H9 (cell line): ENCODE results near the gene C10orf143. TPM values are rescaled to one million over a fixed set of nuclear protein-coding genes. Genes with fewer than 3 reads are reported as not detected.

Experiments
- DNase-seq: peaks from one replicate; pipeline ENCODE4 v3.0.0-alpha.2; 2017
- H2AFZ ChIP-seq: one replicate; pipeline ENCODE4 v1.6.1; 2013; ENCODE audit warnings: mild to moderate bottlenecking, low read length, control low read depth, moderate library complexity
- H2AK5ac ChIP-seq: 2 replicates; pipeline ENCODE4 v1.6.1; 2013; ENCODE audit warnings: low read length, control low read depth, mixed read lengths; ENCODE audit not compliant: insufficient read length
- H2BK120ac ChIP-seq: one replicate; pipeline ENCODE4 v1.6.1; 2013; ENCODE audit warnings: low read depth, mild to moderate bottlenecking, low read length, control low read depth, inconsistent platforms; ENCODE audit not compliant: poor library complexity, severe bottlenecking
- H2BK12ac ChIP-seq: 2 replicates; pipeline ENCODE4 v1.6.1; 2013; ENCODE audit warnings: low read length, control low read depth, mixed read lengths, low read depth; ENCODE audit not compliant: insufficient read length
- H2BK15ac ChIP-seq: 2 replicates; pipeline ENCODE4 v1.6.1; 2013; ENCODE audit warnings: low read depth, low read length, control low read depth
- H2BK20ac ChIP-seq: one replicate; pipeline ENCODE4 v1.6.1; 2013; ENCODE audit warnings: low read depth, mild to moderate bottlenecking, low read length, control low read depth, inconsistent platforms; ENCODE audit not compliant: poor library complexity, severe bottlenecking
- H2BK5ac ChIP-seq: 2 replicates; pipeline ENCODE4 v1.6.1; 2013; ENCODE audit warnings: low read length, control low read depth, mixed read lengths; ENCODE audit not compliant: insufficient read length
- H3K14ac ChIP-seq: 2 replicates; pipeline ENCODE4 v1.6.1; 2013; ENCODE audit warnings: low read length, control low read depth; ENCODE audit not compliant: insufficient read depth
- H3K18ac ChIP-seq: 2 replicates; pipeline ENCODE4 v1.6.1; 2013; ENCODE audit warnings: low read depth, mild to moderate bottlenecking, mixed read lengths, low read length, control low read depth; ENCODE audit not compliant: insufficient read length
- H3K23ac ChIP-seq: 2 replicates; pipeline ENCODE4 v1.6.1; 2013; ENCODE audit warnings: low read length, control low read depth, mixed read lengths, low read depth; ENCODE audit not compliant: insufficient read length
- H3K23me2 ChIP-seq: 2 replicates; pipeline ENCODE4 v1.6.1; 2013; ENCODE audit warnings: low read depth, mild to moderate bottlenecking, mixed read lengths, low read length, control low read depth; ENCODE audit not compliant: insufficient read length, poor library complexity, severe bottlenecking
- H3K27ac ChIP-seq: 2 replicates; pipeline ENCODE4 v1.5.1; 2013; ENCODE audit warnings: low read length, control low read depth, mixed read lengths, low read depth; ENCODE audit not compliant: insufficient read length
- H3K27me3 ChIP-seq: 2 replicates; pipeline ENCODE4 v1.6.1; 2013; ENCODE audit warnings: low read length, control low read depth, inconsistent platforms; ENCODE audit not compliant: insufficient read depth
- H3K4ac ChIP-seq: 2 replicates; pipeline ENCODE4 v1.6.1; 2013; ENCODE audit warnings: low read depth, mild to moderate bottlenecking, control low read depth, inconsistent platforms, low read length, moderate library complexity
- H3K4me1 ChIP-seq: 2 replicates; pipeline ENCODE4 v1.6.1; 2013; ENCODE audit warnings: low read length, control low read depth, inconsistent platforms; ENCODE audit not compliant: insufficient read depth
- H3K4me2 ChIP-seq: 2 replicates; pipeline ENCODE4 v1.6.1; 2013; ENCODE audit warnings: low read length, control low read depth, mixed read lengths; ENCODE audit not compliant: insufficient read length, insufficient read depth
- H3K56ac ChIP-seq: 2 replicates; pipeline ENCODE4 v1.6.1; 2013; ENCODE audit warnings: low read depth, mild to moderate bottlenecking, mixed read lengths, low read length, control low read depth; ENCODE audit not compliant: insufficient read length
- H3K79me1 ChIP-seq: 2 replicates; pipeline ENCODE4 v1.6.1; 2013; ENCODE audit warnings: low read depth, mild to moderate bottlenecking, moderate library complexity, low read length, control low read depth, inconsistent platforms; ENCODE audit not compliant: insufficient read depth, poor library complexity, severe bottlenecking
- H3K79me2 ChIP-seq: 2 replicates; pipeline ENCODE4 v1.6.1; 2013; ENCODE audit warnings: low read length, control low read depth, inconsistent platforms; ENCODE audit not compliant: insufficient read depth
- H3K9ac ChIP-seq: 2 replicates; pipeline ENCODE4 v1.6.1; 2013; ENCODE audit warnings: low read length, control low read depth, mixed read lengths; ENCODE audit not compliant: insufficient read length; ENCODE audit errors: extremely low read depth
- H3K9me3 ChIP-seq: one replicate; pipeline ENCODE4 v1.6.1; 2013; ENCODE audit warnings: low read depth, low read length, inconsistent platforms; ENCODE audit not compliant: control insufficient read depth
- H3T11ph ChIP-seq: one replicate; pipeline ENCODE4 v1.6.1; 2013; ENCODE audit warnings: mild to moderate bottlenecking, low read length, control low read depth, inconsistent platforms
- H4K20me1 ChIP-seq: one replicate; pipeline ENCODE4 v1.6.1; 2013; ENCODE audit not compliant: control insufficient read depth, insufficient read length, insufficient read depth
- H4K5ac ChIP-seq: 2 replicates; pipeline ENCODE4 v1.6.1; 2013; ENCODE audit warnings: low read depth, mild to moderate bottlenecking, mixed read lengths, low read length, control low read depth; ENCODE audit not compliant: insufficient read length
- H4K8ac ChIP-seq: replicated peaks from 2 replicates; pipeline ENCODE4 v1.6.1; 2013; ENCODE audit warnings: low read length, control low read depth, mixed read lengths, low read depth; ENCODE audit not compliant: insufficient read length
- H4K91ac ChIP-seq: 2 replicates; pipeline ENCODE4 v1.6.1; 2013; ENCODE audit warnings: low read depth, mild to moderate bottlenecking, moderate library complexity, mixed read lengths, low read length, control low read depth; ENCODE audit not compliant: insufficient read length
- H3K27ac Mint-ChIP-seq, 3 experiments: 2 replicates in 2 of 3; 3 replicates in 1 of 3; pipeline ENCODE4 v1.8.0; 2020 to 2021; ENCODE audit warnings: mixed read lengths in 3 of 3, mild to moderate bottlenecking in 1 of 3, moderate library complexity in 1 of 3
- H3K27me3 Mint-ChIP-seq: 2 replicates; pipeline ENCODE4 v1.8.0; 2021; ENCODE audit warnings: low read depth, mild to moderate bottlenecking, moderate library complexity, mixed read lengths
- H3K36me3 Mint-ChIP-seq, 3 experiments: 2 replicates in 2 of 3; 3 replicates in 1 of 3; pipeline ENCODE4 v1.8.0; 2020 to 2021; ENCODE audit warnings: low read depth in 3 of 3, mixed read lengths in 3 of 3; ENCODE audit not compliant: insufficient read depth in 1 of 3
- H3K4me1 Mint-ChIP-seq, 2 experiments: 2 replicates each; pipeline ENCODE4 v1.8.0; 2020; ENCODE audit warnings: mixed read lengths in 2 of 2
- H3K4me3 Mint-ChIP-seq, 2 experiments: 2 replicates in 1 of 2; 3 replicates in 1 of 2; pipeline ENCODE4 v1.8.0; 2020 to 2021; ENCODE audit warnings: mild to moderate bottlenecking in 2 of 2, mixed read lengths in 2 of 2, moderate library complexity in 1 of 2
- H3K9me3 Mint-ChIP-seq, 2 experiments: 2 replicates in 1 of 2; 3 replicates in 1 of 2; pipeline ENCODE4 v1.8.0; 2020; ENCODE audit warnings: mild to moderate bottlenecking in 2 of 2, mixed read lengths in 2 of 2, moderate library complexity in 1 of 2
- CTCF ChIP-seq: fragments of 200-600 bp; sonication (generic); conservative IDR thresholded peaks from 3 replicates; pipeline ENCODE4 v1.8.0; 2021; ENCODE audit warnings: antibody characterized with exemption, mild to moderate bottlenecking
- WGBS: extraction: QIAGEN DNeasy Blood & Tissue Kit; methylation state at CpG from one replicate; pipeline ENCODE4 v1.1.7; 2013; ENCODE audit warnings: missing lambda C conversion rate, low lambda C conversion rate, mixed read lengths; ENCODE audit not compliant: insufficient read length; ENCODE audit errors: extremely low coverage; 5-methylcytosine and 5-hydroxymethylcytosine counted together
- total RNA-seq: library from RNA; stranded (reverse); gene quantifications from 2 replicates; pipeline ENCODE4 v1.2.1, GENCODE V29; 2021

Gene C10orf143
- total RNA-seq, 1 experiment from 2014 or later = 0.94 TPM

- H3K27me3 ChIP-seq = no peaks in the 10 kb centered on the region
- no peak overlapping the region for H3K27ac ChIP-seq
- H4K20me1 ChIP-seq = no peaks in the 10 kb centered on the region
- TF ChIP-seq CTCF = no peak
- no peak overlapping the region for H2BK12ac ChIP-seq
- no peak overlapping the region for H3K23ac ChIP-seq
- H2BK5ac ChIP-seq = no peak overlapping the region
- H3K23me2 ChIP-seq = no peaks in the 10 kb centered on the region
- no peak overlapping the region for H2AK5ac ChIP-seq
- no peaks in the 10 kb centered on the region; the same call in 1 of the 2 replicates for H3K4me1 ChIP-seq
- H3T11ph ChIP-seq = no peak overlapping the region
- no peak overlapping the region for H3K4ac ChIP-seq
- H3K9me3 ChIP-seq = no peaks in the 10 kb centered on the region
- no peaks in the 10 kb centered on the region for H3K79me1 ChIP-seq
- H3K9me3 Mint-ChIP-seq = peaks cover 8 to 12% of the 10 kb centered on the region in 2 experiments; a peak in 4 of 5 replicates
- H3K18ac ChIP-seq = no peak overlapping the region
- H4K8ac ChIP-seq = no peak overlapping the region
- no peak overlapping the region for H3K4me2 ChIP-seq
- no peak overlapping the region for H2BK15ac ChIP-seq
- no peak overlapping the region for H2BK120ac ChIP-seq
- H4K5ac ChIP-seq = no peak overlapping the region
- no peak overlapping the region for H3K9ac ChIP-seq
- peaks cover 4% of the 10 kb centered on the region in 2 experiments; a peak in 3 of 4 replicates for H3K4me1 Mint-ChIP-seq
- no peak overlapping the region for H3K4me3 Mint-ChIP-seq
- no peak overlapping the region for H3K14ac ChIP-seq
- H3K36me3 Mint-ChIP-seq = peaks cover 0 to 4% (median 3%) of the 10 kb centered on the region in 3 experiments; a peak in 4 of 7 replicates
- no CpG with 5 or more reads among the region's 8 CpGs for WGBS
- no peak overlapping the region for H2AFZ ChIP-seq
- H3K27me3 Mint-ChIP-seq = peaks cover 6% of the 10 kb centered on the region
- no peak overlapping the region for H3K56ac ChIP-seq
- no peak overlapping the region for H2BK20ac ChIP-seq
- H3K79me2 ChIP-seq = no peaks in the 10 kb centered on the region
- no peak overlapping the region for H3K27ac Mint-ChIP-seq
- H4K91ac ChIP-seq = no peak overlapping the region
- no peak for DNase-seq
Observed at GRCh38 chr10:130073912-130074311, 36.7 kb downstream of the C10orf143 start.
